H9 (cell line): ENCODE results near the gene PEX5L. TPM values are rescaled to one million over a fixed set of nuclear protein-coding genes. Genes with fewer than 3 reads are reported as not detected.
"Not testable (repeated sequence)": the region's sequence is repeated elsewhere in the genome, so short reads cannot be mapped to it uniquely, and the experiment has no call there.

ENCODE experiments used
- DNase-seq: peaks from one replicate; pipeline ENCODE4 v3.0.0-alpha.2; 2017
- H2AFZ ChIP-seq: one replicate; pipeline ENCODE4 v1.6.1; 2013; ENCODE audit warnings: mild to moderate bottlenecking, low read length, control low read depth, moderate library complexity
- H2AK5ac ChIP-seq: 2 replicates; pipeline ENCODE4 v1.6.1; 2013; ENCODE audit warnings: low read length, control low read depth, mixed read lengths; ENCODE audit not compliant: insufficient read length
- H2BK120ac ChIP-seq: one replicate; pipeline ENCODE4 v1.6.1; 2013; ENCODE audit warnings: low read depth, mild to moderate bottlenecking, low read length, control low read depth, inconsistent platforms; ENCODE audit not compliant: poor library complexity, severe bottlenecking
- H2BK12ac ChIP-seq: 2 replicates; pipeline ENCODE4 v1.6.1; 2013; ENCODE audit warnings: low read length, control low read depth, mixed read lengths, low read depth; ENCODE audit not compliant: insufficient read length
- H2BK15ac ChIP-seq: 2 replicates; pipeline ENCODE4 v1.6.1; 2013; ENCODE audit warnings: low read depth, low read length, control low read depth
- H2BK20ac ChIP-seq: one replicate; pipeline ENCODE4 v1.6.1; 2013; ENCODE audit warnings: low read depth, mild to moderate bottlenecking, low read length, control low read depth, inconsistent platforms; ENCODE audit not compliant: poor library complexity, severe bottlenecking
- H2BK5ac ChIP-seq: 2 replicates; pipeline ENCODE4 v1.6.1; 2013; ENCODE audit warnings: low read length, control low read depth, mixed read lengths; ENCODE audit not compliant: insufficient read length
- H3K14ac ChIP-seq: 2 replicates; pipeline ENCODE4 v1.6.1; 2013; ENCODE audit warnings: low read length, control low read depth; ENCODE audit not compliant: insufficient read depth
- H3K18ac ChIP-seq: 2 replicates; pipeline ENCODE4 v1.6.1; 2013; ENCODE audit warnings: low read depth, mild to moderate bottlenecking, mixed read lengths, low read length, control low read depth; ENCODE audit not compliant: insufficient read length
- H3K23ac ChIP-seq: 2 replicates; pipeline ENCODE4 v1.6.1; 2013; ENCODE audit warnings: low read length, control low read depth, mixed read lengths, low read depth; ENCODE audit not compliant: insufficient read length
- H3K23me2 ChIP-seq: 2 replicates; pipeline ENCODE4 v1.6.1; 2013; ENCODE audit warnings: low read depth, mild to moderate bottlenecking, mixed read lengths, low read length, control low read depth; ENCODE audit not compliant: insufficient read length, poor library complexity, severe bottlenecking
- H3K27ac ChIP-seq: 2 replicates; pipeline ENCODE4 v1.5.1; 2013; ENCODE audit warnings: low read length, control low read depth, mixed read lengths, low read depth; ENCODE audit not compliant: insufficient read length
- H3K27me3 ChIP-seq: 2 replicates; pipeline ENCODE4 v1.6.1; 2013; ENCODE audit warnings: low read length, control low read depth, inconsistent platforms; ENCODE audit not compliant: insufficient read depth
- H3K4ac ChIP-seq: 2 replicates; pipeline ENCODE4 v1.6.1; 2013; ENCODE audit warnings: low read depth, mild to moderate bottlenecking, control low read depth, inconsistent platforms, low read length, moderate library complexity
- H3K4me1 ChIP-seq: 2 replicates; pipeline ENCODE4 v1.6.1; 2013; ENCODE audit warnings: low read length, control low read depth, inconsistent platforms; ENCODE audit not compliant: insufficient read depth
- H3K4me2 ChIP-seq: 2 replicates; pipeline ENCODE4 v1.6.1; 2013; ENCODE audit warnings: low read length, control low read depth, mixed read lengths; ENCODE audit not compliant: insufficient read length, insufficient read depth
- H3K56ac ChIP-seq: 2 replicates; pipeline ENCODE4 v1.6.1; 2013; ENCODE audit warnings: low read depth, mild to moderate bottlenecking, mixed read lengths, low read length, control low read depth; ENCODE audit not compliant: insufficient read length
- H3K79me1 ChIP-seq: 2 replicates; pipeline ENCODE4 v1.6.1; 2013; ENCODE audit warnings: low read depth, mild to moderate bottlenecking, moderate library complexity, low read length, control low read depth, inconsistent platforms; ENCODE audit not compliant: insufficient read depth, poor library complexity, severe bottlenecking
- H3K79me2 ChIP-seq: 2 replicates; pipeline ENCODE4 v1.6.1; 2013; ENCODE audit warnings: low read length, control low read depth, inconsistent platforms; ENCODE audit not compliant: insufficient read depth
- H3K9ac ChIP-seq: 2 replicates; pipeline ENCODE4 v1.6.1; 2013; ENCODE audit warnings: low read length, control low read depth, mixed read lengths; ENCODE audit not compliant: insufficient read length; ENCODE audit errors: extremely low read depth
- H3K9me3 ChIP-seq: one replicate; pipeline ENCODE4 v1.6.1; 2013; ENCODE audit warnings: low read depth, low read length, inconsistent platforms; ENCODE audit not compliant: control insufficient read depth
- H3T11ph ChIP-seq: one replicate; pipeline ENCODE4 v1.6.1; 2013; ENCODE audit warnings: mild to moderate bottlenecking, low read length, control low read depth, inconsistent platforms
- H4K20me1 ChIP-seq: one replicate; pipeline ENCODE4 v1.6.1; 2013; ENCODE audit not compliant: control insufficient read depth, insufficient read length, insufficient read depth
- H4K5ac ChIP-seq: 2 replicates; pipeline ENCODE4 v1.6.1; 2013; ENCODE audit warnings: low read depth, mild to moderate bottlenecking, mixed read lengths, low read length, control low read depth; ENCODE audit not compliant: insufficient read length
- H4K8ac ChIP-seq: replicated peaks from 2 replicates; pipeline ENCODE4 v1.6.1; 2013; ENCODE audit warnings: low read length, control low read depth, mixed read lengths, low read depth; ENCODE audit not compliant: insufficient read length
- H4K91ac ChIP-seq: 2 replicates; pipeline ENCODE4 v1.6.1; 2013; ENCODE audit warnings: low read depth, mild to moderate bottlenecking, moderate library complexity, mixed read lengths, low read length, control low read depth; ENCODE audit not compliant: insufficient read length
- H3K27ac Mint-ChIP-seq, 3 experiments: 2 replicates in 2 of 3; 3 replicates in 1 of 3; pipeline ENCODE4 v1.8.0; 2020 to 2021; ENCODE audit warnings: mixed read lengths in 3 of 3, mild to moderate bottlenecking in 1 of 3, moderate library complexity in 1 of 3
- H3K27me3 Mint-ChIP-seq: 2 replicates; pipeline ENCODE4 v1.8.0; 2021; ENCODE audit warnings: low read depth, mild to moderate bottlenecking, moderate library complexity, mixed read lengths
- H3K36me3 Mint-ChIP-seq, 3 experiments: 2 replicates in 2 of 3; 3 replicates in 1 of 3; pipeline ENCODE4 v1.8.0; 2020 to 2021; ENCODE audit warnings: low read depth in 3 of 3, mixed read lengths in 3 of 3; ENCODE audit not compliant: insufficient read depth in 1 of 3
- H3K4me1 Mint-ChIP-seq, 2 experiments: 2 replicates each; pipeline ENCODE4 v1.8.0; 2020; ENCODE audit warnings: mixed read lengths in 2 of 2
- H3K4me3 Mint-ChIP-seq, 2 experiments: 2 replicates in 1 of 2; 3 replicates in 1 of 2; pipeline ENCODE4 v1.8.0; 2020 to 2021; ENCODE audit warnings: mild to moderate bottlenecking in 2 of 2, mixed read lengths in 2 of 2, moderate library complexity in 1 of 2
- H3K9me3 Mint-ChIP-seq, 2 experiments: 2 replicates in 1 of 2; 3 replicates in 1 of 2; pipeline ENCODE4 v1.8.0; 2020; ENCODE audit warnings: mild to moderate bottlenecking in 2 of 2, mixed read lengths in 2 of 2, moderate library complexity in 1 of 2
- CTCF ChIP-seq: fragments of 200-600 bp; sonication (generic); conservative IDR thresholded peaks from 3 replicates; pipeline ENCODE4 v1.8.0; 2021; ENCODE audit warnings: antibody characterized with exemption, mild to moderate bottlenecking
- WGBS: extraction: QIAGEN DNeasy Blood & Tissue Kit; methylation state at CpG from one replicate; pipeline ENCODE4 v1.1.7; 2013; ENCODE audit warnings: missing lambda C conversion rate, low lambda C conversion rate, mixed read lengths; ENCODE audit not compliant: insufficient read length; ENCODE audit errors: extremely low coverage; 5-methylcytosine and 5-hydroxymethylcytosine counted together
- total RNA-seq: library from RNA; stranded (reverse); gene quantifications from 2 replicates; pipeline ENCODE4 v1.2.1, GENCODE V29; 2021

The PEX5L gene
- total RNA-seq, 1 experiment from 2014 or later = 0.85 TPM

DNA sequence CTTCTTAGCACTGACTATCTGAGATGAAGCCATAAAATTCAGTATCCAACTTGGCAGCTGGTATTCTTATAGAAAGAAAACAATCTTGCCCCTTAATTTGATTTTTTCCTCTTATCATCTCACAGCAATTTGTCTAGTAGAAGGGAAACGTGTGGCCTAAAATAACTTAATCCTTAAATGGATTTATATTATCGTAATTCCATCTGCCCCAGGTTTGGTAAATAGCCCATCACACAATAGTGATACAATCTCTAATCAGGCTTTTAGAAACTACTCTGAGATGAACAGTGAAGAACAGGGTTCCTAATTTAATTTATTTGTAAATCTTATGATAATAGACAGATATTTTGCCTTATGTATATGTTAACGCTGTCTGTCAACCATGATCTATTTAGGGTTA is 24.8 kb downstream of the PEX5L start:
- no peak for DNase-seq
- Histone ChIP-seq H3K9ac (no peak overlapping the region), H4K20me1 (no peaks in the 10 kb centered on the region), H3K23me2 (no peaks in the 10 kb centered on the region), H2AK5ac (no peak overlapping the region), H3K14ac (no peak overlapping the region), H4K8ac (no peak overlapping the region), H4K91ac (no peak overlapping the region), H3K4ac (no peak overlapping the region), H2BK120ac (no peak overlapping the region), H3T11ph (no peak overlapping the region), H3K9me3 (no peaks in the 10 kb centered on the region), H2BK20ac (no peak overlapping the region), H3K79me2 (no peaks in the 10 kb centered on the region), H3K79me1 (no peaks in the 10 kb centered on the region), H2BK15ac (no peak overlapping the region), H3K4me2 (no peak overlapping the region), H4K5ac (no peak overlapping the region), H3K18ac (no peak overlapping the region), H3K56ac (no peak overlapping the region), H2BK12ac (no peak overlapping the region), H3K4me1 (no peaks in the 10 kb centered on the region), H3K23ac (no peak overlapping the region), H2AFZ (no peak overlapping the region), H3K27ac (no peak overlapping the region), H2BK5ac (no peak overlapping the region), H3K27me3 (no peaks in the 10 kb centered on the region)
- no peaks in the 10 kb centered on the region for H3K4me1 Mint-ChIP-seq
- WGBS = no CpG with 5 or more reads among the region's 3 CpGs
- H3K27me3 Mint-ChIP-seq = no peaks in the 10 kb centered on the region
- peaks cover 14 to 17% of the 10 kb centered on the region in 2 experiments for H3K9me3 Mint-ChIP-seq
- peaks cover 9 to 20% (median 18%) of the 10 kb centered on the region in 3 experiments for H3K36me3 Mint-ChIP-seq
- H3K4me3 Mint-ChIP-seq = no peak overlapping the region
- no peak overlapping the region for H3K27ac Mint-ChIP-seq
- no peak for TF ChIP-seq CTCF

DNA sequence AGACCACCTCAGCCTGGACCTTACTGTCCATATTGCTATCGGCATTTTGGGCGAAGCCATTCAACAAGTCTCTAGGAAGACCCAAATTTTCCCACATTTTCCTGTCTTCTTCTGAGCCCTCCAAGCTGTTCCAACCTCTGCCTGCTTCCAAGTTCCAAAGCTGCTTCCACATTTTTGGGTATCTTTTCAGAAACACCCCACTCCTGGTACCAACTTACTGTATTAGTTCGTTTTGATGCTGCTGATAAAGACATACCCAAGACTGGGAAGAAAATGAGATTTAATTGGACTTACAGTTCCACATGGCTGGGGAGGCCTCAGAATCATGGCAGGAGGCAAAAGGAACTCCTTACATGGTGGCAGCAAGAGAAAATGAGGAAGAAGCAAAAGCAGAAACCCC is 28.4 kb downstream of the PEX5L start:
- not testable (repeated sequence) for H3K4me3 Mint-ChIP-seq, H3K9ac ChIP-seq, H4K91ac ChIP-seq, H3K18ac ChIP-seq, H3K4me2 ChIP-seq, H2BK15ac ChIP-seq, H3T11ph ChIP-seq, H3K27me3 ChIP-seq, H3K27ac ChIP-seq, H3K79me2 ChIP-seq, H4K5ac ChIP-seq, H3K4me1 ChIP-seq, H4K20me1 ChIP-seq, H2BK12ac ChIP-seq, H2BK120ac ChIP-seq, H3K79me1 ChIP-seq, H3K23me2 ChIP-seq, H2BK5ac ChIP-seq, H3K27ac Mint-ChIP-seq, H3K9me3 ChIP-seq, H3K14ac ChIP-seq, H3K56ac ChIP-seq, H2AK5ac ChIP-seq, H3K23ac ChIP-seq, H2AFZ ChIP-seq, H2BK20ac ChIP-seq, DNase-seq, H3K4ac ChIP-seq, H3K4me1 Mint-ChIP-seq, H4K8ac ChIP-seq, H3K27me3 Mint-ChIP-seq
- H3K36me3 Mint-ChIP-seq = peaks cover 14 to 26% (median 24%) of the 10 kb centered on the region in 3 experiments
- peaks cover 16 to 22% of the 10 kb centered on the region in 2 experiments for H3K9me3 Mint-ChIP-seq
- WGBS = no CpG with 5 or more reads among the region's 3 CpGs
